CD4-positive, alpha-beta T cell treated with Interleukin-21 for 1 hour (primary cell): Measurements from ENCODE around the gene HGF.

ENCODE experiments used
- DNase-seq: peaks from one replicate; pipeline ENCODE4 v3.0.0-alpha.2; 2020

The HGF gene

GRCh38 chr7:81715984-81716588 is 53.8 kb downstream of the HGF start:
- DNase-seq = no peak

- no peak for DNase-seq
Measured at GRCh38 chr7:81714306-81714705, 55.5 kb downstream of the HGF start.

GRCh38 chr7:81710751-81711150 is 59.1 kb downstream of the HGF start:
- no peak for DNase-seq

GRCh38 chr7:81709836-81710235 is 60.0 kb downstream of the HGF start:
- no peak for DNase-seq

- DNase-seq = no peak
Measured at GRCh38 chr7:81707966-81708365, 61.9 kb downstream of the HGF start.

GRCh38 chr7:81707196-81707595 is 62.7 kb downstream of the HGF start:
- DNase-seq = no peak

GRCh38 chr7:81705206-81705605 is 64.6 kb downstream of the HGF start:
- no peak for DNase-seq

- DNase-seq = no peak
Measured at GRCh38 chr7:81704595-81704994, 65.3 kb downstream of the HGF start.

- no peak for DNase-seq
Measured at GRCh38 chr7:81698965-81699364, 70.9 kb downstream of the HGF start.

- no peak for DNase-seq
Measured at GRCh38 chr7:81694711-81695110, 75.1 kb downstream of the HGF start.

GRCh38 chr7:81693894-81694293 is 76.0 kb downstream of the HGF start:
- DNase-seq = no peak

GRCh38 chr7:81693080-81693479 is 76.8 kb downstream of the HGF start:
- no peak for DNase-seq

GRCh38 chr7:81692146-81692905 is 77.5 kb downstream of the HGF start:
- DNase-seq = no peak

GRCh38 chr7:81691199-81691821 is 78.5 kb downstream of the HGF start:
- no peak for DNase-seq

- no peak for DNase-seq
Measured at GRCh38 chr7:81690688-81691087, 79.2 kb downstream of the HGF start.

GRCh38 chr7:81690251-81690650 is 79.6 kb downstream of the HGF start:
- no peak for DNase-seq

- DNase-seq = no peak
Measured at GRCh38 chr7:81688622-81689411, 81.0 kb downstream of the HGF start.

- DNase-seq = no peak
Measured at GRCh38 chr7:81687062-81687461, 82.8 kb downstream of the HGF start.

- no peak for DNase-seq
Measured at GRCh38 chr7:81685270-81685868, 84.5 kb downstream of the HGF start.

GRCh38 chr7:81684514-81685269 is 85.2 kb downstream of the HGF start:
- DNase-seq = no peak

GRCh38 chr7:81684033-81684432 is 85.8 kb downstream of the HGF start:
- no peak for DNase-seq

GRCh38 chr7:81682873-81683272 is 87.0 kb downstream of the HGF start:
- DNase-seq = no peak
